Mesenchymal stem cell (in vitro differentiated cells and primary cell): ENCODE measurements around the gene CHN2.

ENCODE experiments used
- DNase-seq: peaks from one replicate; pipeline ENCODE4 v3.0.0-alpha.2; 2013
- H2AFZ ChIP-seq: one replicate; pipeline ENCODE4 v1.6.1; 2013; ENCODE audit warnings: low read depth, mild to moderate bottlenecking, control low read depth, inconsistent platforms, low read length, moderate library complexity
- H2AK5ac ChIP-seq: 2 replicates; pipeline ENCODE4 v1.6.1; 2013; ENCODE audit warnings: low read length, moderate library complexity, mild to moderate bottlenecking, inconsistent platforms; ENCODE audit not compliant: severe bottlenecking
- H2BK120ac ChIP-seq: one replicate; pipeline ENCODE4 v1.6.1; 2013; ENCODE audit warnings: low read depth, mild to moderate bottlenecking, inconsistent platforms, low read length, moderate library complexity
- H2BK12ac ChIP-seq, 2 experiments: one replicate each; pipeline ENCODE4 v1.6.1; 2013; ENCODE audit warnings: inconsistent platforms in 2 of 2, low read length in 2 of 2, mild to moderate bottlenecking in 2 of 2, moderate library complexity in 2 of 2, control low read depth in 1 of 2
- H2BK15ac ChIP-seq: one replicate; pipeline ENCODE4 v1.6.1; 2013; ENCODE audit warnings: mild to moderate bottlenecking, low read depth, inconsistent platforms; ENCODE audit not compliant: poor library complexity, severe bottlenecking
- H2BK5ac ChIP-seq: 2 replicates; pipeline ENCODE4 v1.6.1; 2013; ENCODE audit warnings: low read depth, mild to moderate bottlenecking, low read length, control low read depth, inconsistent platforms; ENCODE audit not compliant: poor library complexity, severe bottlenecking
- H3K14ac ChIP-seq, 2 experiments: one replicate each; pipeline ENCODE4 v1.6.1; 2013; ENCODE audit warnings: inconsistent platforms in 2 of 2, low read length in 2 of 2, control low read depth in 1 of 2, mild to moderate bottlenecking in 1 of 2, moderate library complexity in 1 of 2
- H3K18ac ChIP-seq, 2 experiments: one replicate each; pipeline ENCODE4 v1.6.1; 2013; ENCODE audit warnings: inconsistent platforms in 2 of 2, low read length in 2 of 2, control low read depth in 1 of 2, low read depth in 1 of 2, mild to moderate bottlenecking in 1 of 2
- H3K23ac ChIP-seq, 2 experiments: one replicate each; pipeline ENCODE4 v1.6.1; 2013; ENCODE audit warnings: inconsistent platforms in 2 of 2, low read length in 2 of 2, mild to moderate bottlenecking in 2 of 2, moderate library complexity in 2 of 2, control low read depth in 1 of 2
- H3K27ac ChIP-seq: 2 replicates; pipeline ENCODE4 v1.5.1; 2013; ENCODE audit warnings: mild to moderate bottlenecking, moderate library complexity, low read length, control low read depth, inconsistent platforms; ENCODE audit not compliant: poor library complexity, severe bottlenecking
- H3K27me3 ChIP-seq, 2 experiments: 2 replicates each; pipeline versions ENCODE4 v1.6.1 to v1.7.0; 2013; ENCODE audit warnings: low read length in 2 of 2, mild to moderate bottlenecking in 2 of 2, moderate library complexity in 2 of 2, control low read depth in 1 of 2, inconsistent platforms in 1 of 2; ENCODE audit not compliant: control insufficient read depth in 1 of 2, insufficient read depth in 1 of 2
- H3K36me3 ChIP-seq, 2 experiments: 2 replicates each; pipeline versions ENCODE4 v1.6.1 to v1.7.0; 2013; ENCODE audit warnings: low read length in 2 of 2, control low read depth in 1 of 2, inconsistent platforms in 1 of 2, low read depth in 1 of 2, mild to moderate bottlenecking in 1 of 2; ENCODE audit not compliant: insufficient read depth in 2 of 2, control insufficient read depth in 1 of 2
- H3K4ac ChIP-seq, 2 experiments: one replicate each; pipeline ENCODE4 v1.6.1; 2013; ENCODE audit warnings: inconsistent platforms in 2 of 2, low read length in 2 of 2, mild to moderate bottlenecking in 2 of 2, moderate library complexity in 2 of 2, control low read depth in 1 of 2, low read depth in 1 of 2
- H3K4me1 ChIP-seq: 2 replicates; pipeline ENCODE4 v1.6.1; 2013; ENCODE audit warnings: low read depth, low read length, control low read depth; ENCODE audit not compliant: control insufficient read depth, insufficient read depth
- H3K4me2 ChIP-seq: 2 replicates; pipeline ENCODE4 v1.6.1; 2013; ENCODE audit warnings: low read length, mild to moderate bottlenecking, inconsistent platforms; ENCODE audit not compliant: poor library complexity, severe bottlenecking
- H3K4me3 ChIP-seq, 2 experiments: 2 replicates each; pipeline versions ENCODE4 v1.5.1 to v1.7.0; 2013; ENCODE audit warnings: low read length in 2 of 2, mild to moderate bottlenecking in 2 of 2, control low read depth in 1 of 2, low read depth in 1 of 2; ENCODE audit not compliant: insufficient read depth in 1 of 2
- H3K79me1 ChIP-seq: replicated peaks from 2 replicates; pipeline ENCODE4 v1.6.1; 2013; ENCODE audit warnings: mild to moderate bottlenecking, control low read depth, low read length, inconsistent platforms; ENCODE audit not compliant: poor library complexity, severe bottlenecking
- H3K9ac ChIP-seq: 2 replicates; pipeline ENCODE4 v1.7.0; 2013; ENCODE audit warnings: mild to moderate bottlenecking, low read length, moderate library complexity
- H3K9me3 ChIP-seq: 2 replicates; pipeline ENCODE4 v1.7.0; 2013; ENCODE audit warnings: mild to moderate bottlenecking, low read length; ENCODE audit not compliant: control insufficient read depth
- H4K8ac ChIP-seq: one replicate; pipeline ENCODE4 v1.6.1; 2013; ENCODE audit warnings: inconsistent platforms, mild to moderate bottlenecking, low read length, moderate library complexity
- H4K91ac ChIP-seq: one replicate; pipeline ENCODE4 v1.6.1; 2013; ENCODE audit warnings: mild to moderate bottlenecking, low read length, inconsistent platforms
- WGBS: methylation state at CpG from one replicate; pipeline ENCODE4 v1.1.7; 2013; ENCODE audit warnings: mixed read lengths; 5-methylcytosine and 5-hydroxymethylcytosine counted together

Gene CHN2

GRCh38 chr7:29290829-29291228 is 96.3 kb downstream of the CHN2 start:
- 95% methylated on average over 6 of the region's 6 CpGs for WGBS
- no peak for DNase-seq

DNA sequence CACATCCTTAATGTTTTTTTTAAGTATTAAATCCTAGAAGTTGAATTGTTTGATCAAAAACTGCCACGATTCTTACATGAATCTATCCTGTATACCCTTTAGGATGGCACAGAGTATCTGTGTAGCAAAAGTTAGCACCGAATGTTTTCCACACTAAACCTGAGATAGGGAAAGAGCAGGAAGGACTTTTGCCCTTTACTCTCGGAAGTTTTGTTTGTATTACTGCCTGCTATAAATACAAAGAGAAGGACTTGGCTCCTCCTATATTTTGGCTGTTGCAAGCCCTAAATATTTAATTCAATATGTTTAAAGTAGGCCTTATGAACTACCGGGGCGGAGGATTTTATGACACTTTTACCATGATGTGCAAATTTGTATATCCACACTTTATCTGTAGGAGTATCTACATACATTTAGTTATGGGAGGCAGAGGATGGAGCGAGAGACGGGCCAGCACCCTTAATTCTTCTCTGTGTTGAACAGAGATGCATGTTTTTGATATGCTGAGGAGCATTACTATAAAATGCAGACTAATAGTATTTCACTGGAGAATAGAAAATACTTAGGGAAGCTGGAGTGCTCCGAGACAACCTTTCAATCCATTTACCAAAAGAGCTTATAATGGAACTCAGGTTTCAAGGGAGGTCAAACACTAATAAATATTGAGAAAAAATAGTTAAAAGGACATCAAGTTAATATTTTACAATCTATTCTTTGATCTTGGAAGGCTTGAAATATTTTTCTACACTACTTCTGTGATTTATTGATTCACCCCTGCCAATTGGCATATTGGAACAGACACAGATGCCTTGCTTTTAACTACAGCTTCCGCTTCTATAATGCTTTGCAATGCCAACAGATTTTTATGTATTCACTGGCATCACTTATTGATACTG is 97.4 kb downstream of the CHN2 start:
- H3K4me2 ChIP-seq = no peak overlapping the region
- H2BK120ac ChIP-seq = no peak overlapping the region
- H2AK5ac ChIP-seq = no peak overlapping the region
- no peak overlapping the region for H2AFZ ChIP-seq
- no peak overlapping the region for H3K9ac ChIP-seq
- DNase-seq = no peak
- no peak overlapping the region for H2BK15ac ChIP-seq
- H4K8ac ChIP-seq = no peak overlapping the region
- no peak overlapping the region for H2BK12ac ChIP-seq
- H3K4ac ChIP-seq = no peak overlapping the region
- no peaks in the 10 kb centered on the region for H3K36me3 ChIP-seq
- H3K18ac ChIP-seq = no peak overlapping the region
- H3K79me1 ChIP-seq = no peaks in the 10 kb centered on the region
- no peak overlapping the region for H3K4me3 ChIP-seq
- 78% methylated on average over 4 of the region's 9 CpGs for WGBS
- H3K27ac ChIP-seq = no peak overlapping the region
- no peak overlapping the region for H2BK5ac ChIP-seq
- H3K4me1 ChIP-seq = no peaks in the 10 kb centered on the region
- H3K14ac ChIP-seq = no peak overlapping the region
- no peaks in the 10 kb centered on the region for H3K9me3 ChIP-seq
- H3K23ac ChIP-seq = no peak overlapping the region
- H4K91ac ChIP-seq = no peak overlapping the region
- peaks cover 6 to 57% of the 10 kb centered on the region in 2 experiments for H3K27me3 ChIP-seq

More at GRCh38 chr7:29290829-29291228, 96.3 kb downstream of the CHN2 start:
- no peak overlapping the region for H4K91ac ChIP-seq
- no peak overlapping the region for H3K27ac ChIP-seq
- H2AK5ac ChIP-seq = no peak overlapping the region
- H2BK120ac ChIP-seq = no peak overlapping the region
- H3K27me3 ChIP-seq = peaks cover 0 to 64% of the 10 kb centered on the region in 2 experiments
- H3K23ac ChIP-seq = no peak overlapping the region
- no peak overlapping the region for H3K9ac ChIP-seq
- H2AFZ ChIP-seq = no peak overlapping the region
- no peaks in the 10 kb centered on the region for H3K4me1 ChIP-seq
- no peak overlapping the region for H3K18ac ChIP-seq
- H3K4me2 ChIP-seq = no peak overlapping the region
- no peak overlapping the region for H2BK15ac ChIP-seq
- H3K4me3 ChIP-seq = no peak overlapping the region
- no peak overlapping the region for H2BK12ac ChIP-seq
- no peaks in the 10 kb centered on the region for H3K36me3 ChIP-seq
- no peaks in the 10 kb centered on the region for H3K9me3 ChIP-seq
- no peak overlapping the region for H3K4ac ChIP-seq
- no peak overlapping the region for H2BK5ac ChIP-seq
- H3K14ac ChIP-seq = no peak overlapping the region
- no peaks in the 10 kb centered on the region for H3K79me1 ChIP-seq
- H4K8ac ChIP-seq = no peak overlapping the region

- no peaks in the 10 kb centered on the region for H3K79me1 ChIP-seq
- no peak overlapping the region for H2BK15ac ChIP-seq
- H3K27ac ChIP-seq = no peak overlapping the region
- no peak overlapping the region for H2BK12ac ChIP-seq
- no peak overlapping the region for H3K14ac ChIP-seq
- no peak overlapping the region for H3K18ac ChIP-seq
- H3K4me3 ChIP-seq = no peak overlapping the region
- H2AFZ ChIP-seq = no peak overlapping the region
- no peak overlapping the region for H3K4me2 ChIP-seq
- no peak for DNase-seq
- WGBS = 87% methylated on average over 12 of the region's 12 CpGs
- H3K9ac ChIP-seq = no peak overlapping the region
- no peak overlapping the region for H4K91ac ChIP-seq
- no peaks in the 10 kb centered on the region for H3K36me3 ChIP-seq
- no peaks in the 10 kb centered on the region for H3K4me1 ChIP-seq
- H4K8ac ChIP-seq = no peak overlapping the region
- H2BK120ac ChIP-seq = no peak overlapping the region
- H2AK5ac ChIP-seq = no peak overlapping the region
- H3K9me3 ChIP-seq = no peaks in the 10 kb centered on the region
- H3K27me3 ChIP-seq = peaks cover 11 to 62% of the 10 kb centered on the region in 2 experiments
- no peak overlapping the region for H3K23ac ChIP-seq
- no peak overlapping the region for H2BK5ac ChIP-seq
- H3K4ac ChIP-seq = no peak overlapping the region
These were observed 98.5 kb downstream of the CHN2 start for GRCh38 chr7:29292886-29293658.

DNA sequence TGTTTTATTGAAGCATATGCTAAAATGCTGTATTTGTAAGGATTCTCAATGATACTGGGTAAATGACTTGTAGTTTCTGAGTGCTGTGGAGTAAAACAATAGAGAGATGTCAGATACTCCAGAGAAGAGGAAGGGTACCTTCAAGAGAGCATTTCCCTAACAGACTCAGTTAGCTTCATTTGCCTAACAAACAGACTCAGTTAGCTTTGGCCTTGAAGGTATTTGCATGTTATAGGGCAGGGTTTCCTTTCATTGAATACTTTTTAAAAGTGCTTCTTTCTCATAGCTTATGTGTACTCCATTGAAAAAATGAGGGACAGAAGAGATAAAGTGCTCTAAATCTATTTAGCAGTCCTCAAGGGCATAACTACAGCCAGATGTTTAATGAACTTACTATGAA is 101.8 kb downstream of the CHN2 start:
- Histone ChIP-seq H2AK5ac (no peak overlapping the region), H3K79me1 (no peaks in the 10 kb centered on the region), H3K4me1 (no peaks in the 10 kb centered on the region), H3K9ac (no peak overlapping the region), H3K14ac (no peak overlapping the region), H3K4me2 (no peak overlapping the region), H2BK120ac (no peak overlapping the region), H3K27ac (no peak overlapping the region), H4K8ac (no peak overlapping the region), H3K4me3 (no peak overlapping the region), H2BK12ac (no peak overlapping the region), H2BK15ac (no peak overlapping the region), H3K27me3 (peaks cover 20 to 40% of the 10 kb centered on the region in 2 experiments), H3K36me3 (no peaks in the 10 kb centered on the region), H3K18ac (no peak overlapping the region), H3K9me3 (no peaks in the 10 kb centered on the region), H4K91ac (no peak overlapping the region), H3K23ac (no peak overlapping the region), H2AFZ (no peak overlapping the region), H3K4ac (no peak overlapping the region), H2BK5ac (no peak overlapping the region)
- DNase-seq = no peak
